Neural cell (in vitro differentiated cells): ENCODE data around the gene CDC16.

Experiments
- RAD21 ChIP-seq: fragments of 450-650 bp; conservative IDR thresholded peaks from 2 replicates; pipeline ENCODE4 v1.6.1; 2014; ENCODE audit warnings: antibody characterized with exemption, mild to moderate bottlenecking, moderate library complexity
- SMC3 ChIP-seq: fragments of 450-650 bp; conservative IDR thresholded peaks from 2 replicates; pipeline ENCODE4 v1.6.1; 2014; ENCODE audit warnings: antibody characterized with exemption, mild to moderate bottlenecking, moderate library complexity; ENCODE audit not compliant: poor library complexity

DNA sequence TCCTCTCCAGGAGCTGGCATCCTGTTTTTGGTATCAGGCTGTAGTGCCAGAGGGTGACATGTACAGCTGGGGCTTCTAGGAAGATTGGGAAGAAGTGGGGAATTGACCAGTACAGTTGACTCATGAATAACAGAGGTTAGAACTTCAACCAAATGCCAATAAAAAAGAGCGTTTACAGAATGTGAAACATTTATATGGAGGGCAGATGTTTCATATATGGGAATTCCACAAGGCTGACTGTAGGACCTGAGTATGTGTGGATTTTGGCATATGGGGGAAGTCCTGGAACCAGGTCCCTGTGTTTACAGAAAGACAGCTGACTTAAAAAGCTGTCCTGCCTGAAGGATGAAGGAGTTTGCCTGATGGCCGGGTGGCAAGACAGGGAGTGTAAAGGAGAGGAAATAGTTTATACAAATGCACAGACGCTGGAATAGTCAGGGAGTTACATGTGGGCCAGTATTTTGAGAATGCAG lies 84.8 kb downstream of the CDC16 start:
- no peak for TF ChIP-seq RAD21
- TF ChIP-seq SMC3, result no peak
